ENCODE measurements around the gene SLC49A3. TPM values are rescaled to one million over a fixed set of nuclear protein-coding genes. Genes with fewer than 3 reads are reported as not detected.

Gene SLC49A3
- total and polyA plus RNA-seq, 12 donors, result 1.4 to 24.5 (median 7.3) TPM

DNA sequence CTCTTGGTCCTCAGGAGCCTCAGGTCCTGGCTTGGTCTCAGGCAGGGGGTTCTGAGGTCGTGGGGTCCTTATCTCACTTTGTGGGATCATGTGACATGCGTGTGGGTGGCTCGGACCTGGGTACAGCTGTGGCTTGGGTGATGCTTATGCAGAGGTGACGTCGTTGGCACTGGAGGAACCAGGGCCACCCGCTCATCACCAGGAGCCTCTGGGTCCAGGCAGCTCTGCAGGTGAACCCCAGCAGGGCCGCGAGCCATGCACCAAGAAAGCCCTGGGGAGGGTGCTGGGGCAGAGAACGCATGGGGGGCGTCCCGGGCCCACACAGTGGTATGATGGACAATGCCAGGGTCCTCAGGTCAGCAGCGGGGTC, 23.6 kb downstream of the SLC49A3 start:
- H3K4me1 ChIP-seq (replicated peaks in 1 of 2), result no peaks in the 10 kb centered on the region
- no peak overlapping the region for H3K4me3 ChIP-seq
- intact Hi-C loops (cut with DNase I), result no loop called here
- TF ChIP-seq, protein P1, sequence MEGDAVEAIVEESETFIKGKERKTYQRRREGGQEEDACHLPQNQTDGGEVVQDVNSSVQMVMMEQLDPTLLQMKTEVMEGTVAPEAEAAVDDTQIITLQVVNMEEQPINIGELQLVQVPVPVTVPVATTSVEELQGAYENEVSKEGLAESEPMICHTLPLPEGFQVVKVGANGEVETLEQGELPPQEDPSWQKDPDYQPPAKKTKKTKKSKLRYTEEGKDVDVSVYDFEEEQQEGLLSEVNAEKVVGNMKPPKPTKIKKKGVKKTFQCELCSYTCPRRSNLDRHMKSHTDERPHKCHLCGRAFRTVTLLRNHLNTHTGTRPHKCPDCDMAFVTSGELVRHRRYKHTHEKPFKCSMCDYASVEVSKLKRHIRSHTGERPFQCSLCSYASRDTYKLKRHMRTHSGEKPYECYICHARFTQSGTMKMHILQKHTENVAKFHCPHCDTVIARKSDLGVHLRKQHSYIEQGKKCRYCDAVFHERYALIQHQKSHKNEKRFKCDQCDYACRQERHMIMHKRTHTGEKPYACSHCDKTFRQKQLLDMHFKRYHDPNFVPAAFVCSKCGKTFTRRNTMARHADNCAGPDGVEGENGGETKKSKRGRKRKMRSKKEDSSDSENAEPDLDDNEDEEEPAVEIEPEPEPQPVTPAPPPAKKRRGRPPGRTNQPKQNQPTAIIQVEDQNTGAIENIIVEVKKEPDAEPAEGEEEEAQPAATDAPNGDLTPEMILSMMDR (IDR thresholded peaks at IDR 0.05), result no peak
- no peak for TF ChIP-seq POLR2A (IDR thresholded peaks at IDR 0.05)
- peak in 3 of 7 donors; percentile 11 to 50 (median 13) for DNase-seq
- H3K9me3 ChIP-seq (replicated peaks in 1 of 3), result no peaks in the 10 kb centered on the region
- no peaks in the 10 kb centered on the region for H3K36me3 ChIP-seq (replicated peaks in 1 of 2)
- 63 to 88% (median 84%) methylated on average over 5 to 12 of the region's 12 CpGs for WGBS, 4 donors
- peaks cover 6% of the 10 kb centered on the region for H3K27me3 ChIP-seq
- H3K27ac ChIP-seq, result no peak overlapping the region

DNA sequence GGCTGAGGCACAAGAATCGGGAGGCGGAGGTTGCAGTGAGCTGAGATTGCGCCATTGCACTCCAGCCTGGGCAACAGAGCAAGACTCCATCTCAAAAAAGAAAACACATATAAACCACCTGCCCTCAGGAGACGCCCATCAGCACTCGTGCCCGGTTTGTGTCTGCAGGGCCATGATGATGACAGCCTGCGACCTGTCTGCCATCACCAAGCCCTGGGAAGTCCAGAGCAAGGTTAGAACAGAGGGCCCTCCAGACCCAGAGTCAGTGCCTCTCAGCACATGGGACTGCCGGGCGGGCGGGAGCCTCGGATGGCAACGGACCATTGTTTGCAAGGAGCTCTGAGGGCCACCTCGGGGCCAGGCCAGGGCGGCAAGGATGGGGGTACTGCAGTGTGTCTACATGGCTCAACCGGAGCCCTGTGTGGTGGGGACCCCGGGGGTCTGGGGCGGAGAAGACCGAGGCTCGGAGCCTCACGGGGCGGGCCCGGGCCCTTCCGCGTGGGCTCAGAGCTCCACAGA, 24.2 kb downstream of the SLC49A3 start:
- 90 to 95% (median 93%) methylated on average over 13 to 24 of the region's 24 CpGs for WGBS, 4 donors
- H3K4me1 ChIP-seq (replicated peaks in 1 of 2), result no peaks in the 10 kb centered on the region
- TF ChIP-seq, protein P1 (IDR thresholded peaks at IDR 0.05), result no peak
- no peak for TF ChIP-seq POLR2A (IDR thresholded peaks at IDR 0.05)
- no peaks in the 10 kb centered on the region for H3K36me3 ChIP-seq (replicated peaks in 1 of 2)
- peak in 3 of 7 donors; percentile 13 to 46 (median 16) for DNase-seq
- intact Hi-C loops (cut with DNase I), result no loop called here
- peaks cover 6% of the 10 kb centered on the region for H3K27me3 ChIP-seq
- H3K9me3 ChIP-seq (replicated peaks in 1 of 3), result no peaks in the 10 kb centered on the region
- H3K27ac ChIP-seq, result no peak overlapping the region
- H3K4me3 ChIP-seq, result no peak overlapping the region

GRCh38 chr4:663438-664428, 25.2 kb downstream of the SLC49A3 start:
- Histone ChIP-seq H3K27me3 (peaks cover 6% of the 10 kb centered on the region), H3K4me3 (peak overlapping the region in 2 of 4 donors; percentile 26 to 55), H3K27ac (peak overlapping the region in 1 of 5 donors; percentile 59), H3K4me1 (replicated peaks in 1 of 2) (no peaks in the 10 kb centered on the region), H3K9me3 (replicated peaks in 1 of 3) (no peaks in the 10 kb centered on the region), H3K36me3 (replicated peaks in 1 of 2) (no peaks in the 10 kb centered on the region)
- TF ChIP-seq, protein P1 (IDR thresholded peaks at IDR 0.05), result no peak
- TF ChIP-seq POLR2A (IDR thresholded peaks at IDR 0.05), result no peak
- intact Hi-C loops (cut with DNase I), result no loop called here
- DNase-seq, result peak in 4 of 7 donors; percentile 20 to 66 (median 30)
- whole genome bisulfite sequencing, 4 donors, result 1 to 3% (median 2%) methylated on average over 32 to 80 of the region's 80 CpGs; no CpG with 5 or more reads in 1 of the 4 donors

GRCh38 chr4:663046-663437, 25.9 kb downstream of the SLC49A3 start:
- Histone ChIP-seq H3K27me3 (peaks cover 6% of the 10 kb centered on the region), H3K27ac (no peak overlapping the region), H3K4me3 (peak overlapping the region in 1 of 4 donors; percentile 55), H3K36me3 (replicated peaks in 1 of 2) (no peaks in the 10 kb centered on the region), H3K4me1 (replicated peaks in 1 of 2) (no peaks in the 10 kb centered on the region), H3K9me3 (replicated peaks in 1 of 3) (no peaks in the 10 kb centered on the region)
- DNase-seq, result peak in 1 of 7 donors; percentile 12
- no peak for TF ChIP-seq POLR2A (IDR thresholded peaks at IDR 0.05)
- TF ChIP-seq, protein P1 (IDR thresholded peaks at IDR 0.05), result no peak
- intact Hi-C loops (cut with DNase I), result no loop called here
- 44 to 76% (median 47%) methylated on average over 3 to 20 of the region's 20 CpGs for WGBS, 4 donors

Data from adrenal gland (tissue), 12 donors.